CD4-positive, alpha-beta T cell treated with Interleukin-17A for 1 hour (primary cell): Measurements from ENCODE around the gene ARMC2.
A peak's percentile ranks its signal among the peaks of the same experiment; 100 is the strongest.
"Not testable (repeated sequence)": the region's sequence is repeated elsewhere in the genome, so short reads cannot be mapped to it uniquely, and the experiment has no call there.

Experiments
- DNase-seq: peaks from one replicate; pipeline ENCODE4 v3.0.0-alpha.2; 2020

Gene ARMC2

GRCh38 chr6:108872575-108872974 lies 24.4 kb downstream of the ARMC2 start:
- no peak for DNase-seq

- no peak for DNase-seq
Observed at GRCh38 chr6:108873251-108873650, 25.0 kb downstream of the ARMC2 start.

GRCh38 chr6:108873971-108874370 lies 25.7 kb downstream of the ARMC2 start:
- no peak for DNase-seq

- peak; percentile 53 for DNase-seq
Observed at GRCh38 chr6:108874470-108875160, 26.4 kb downstream of the ARMC2 start.

- DNase-seq: no peak
Observed at GRCh38 chr6:108875161-108875555, 26.9 kb downstream of the ARMC2 start.

GRCh38 chr6:108877046-108877751 lies 29.0 kb downstream of the ARMC2 start:
- no peak for DNase-seq

GRCh38 chr6:108878942-108879341 lies 30.7 kb downstream of the ARMC2 start:
- no peak for DNase-seq

GRCh38 chr6:108883172-108883571 lies 35.0 kb downstream of the ARMC2 start:
- DNase-seq: no peak

- DNase-seq: no peak
Observed at GRCh38 chr6:108884211-108885059, 36.2 kb downstream of the ARMC2 start.

GRCh38 chr6:108888052-108888451 lies 39.8 kb downstream of the ARMC2 start:
- no peak for DNase-seq

GRCh38 chr6:108888745-108889144 lies 40.5 kb downstream of the ARMC2 start:
- DNase-seq: no peak

GRCh38 chr6:108890898-108891297 lies 42.7 kb downstream of the ARMC2 start:
- DNase-seq: not testable (repeated sequence)

GRCh38 chr6:108895571-108895970 lies 47.3 kb downstream of the ARMC2 start:
- peak; percentile 28 for DNase-seq

- DNase-seq: peak; percentile 77
Observed at GRCh38 chr6:108896111-108896661, 48.0 kb downstream of the ARMC2 start.

- DNase-seq: no peak
Observed at GRCh38 chr6:108897371-108897770, 49.1 kb downstream of the ARMC2 start.

- peak; percentile 34 for DNase-seq
Observed at GRCh38 chr6:108902382-108902792, 54.2 kb downstream of the ARMC2 start.

- DNase-seq: no peak
Observed at GRCh38 chr6:108903796-108904195, 55.6 kb downstream of the ARMC2 start.

GRCh38 chr6:108904741-108905140 lies 56.5 kb downstream of the ARMC2 start:
- DNase-seq: peak; percentile 18

- peak; percentile 48 for DNase-seq
Observed at GRCh38 chr6:108914235-108915022, 66.2 kb downstream of the ARMC2 start.

GRCh38 chr6:108915258-108915657 lies 67.0 kb downstream of the ARMC2 start:
- DNase-seq: no peak

- no peak for DNase-seq
Observed at GRCh38 chr6:108916026-108916686, 67.9 kb downstream of the ARMC2 start.

- no peak for DNase-seq
Observed at GRCh38 chr6:108920751-108921150, 72.5 kb downstream of the ARMC2 start.
